GM21723 (cell line): Measurements from ENCODE around the gene GADD45G.
A peak's percentile ranks its signal among the peaks of the same experiment; 100 is the strongest.

Experiments
- ATAC-seq: cut with Tn5 transposase; IDR thresholded peaks from one replicate; pipeline ENCODE4 v1.9.1; 2021; ENCODE audit warnings: mild to moderate bottlenecking, moderate library complexity; ENCODE audit not compliant: unreplicated experiment

GADD45G gene, protein sequence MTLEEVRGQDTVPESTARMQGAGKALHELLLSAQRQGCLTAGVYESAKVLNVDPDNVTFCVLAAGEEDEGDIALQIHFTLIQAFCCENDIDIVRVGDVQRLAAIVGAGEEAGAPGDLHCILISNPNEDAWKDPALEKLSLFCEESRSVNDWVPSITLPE

DNA sequence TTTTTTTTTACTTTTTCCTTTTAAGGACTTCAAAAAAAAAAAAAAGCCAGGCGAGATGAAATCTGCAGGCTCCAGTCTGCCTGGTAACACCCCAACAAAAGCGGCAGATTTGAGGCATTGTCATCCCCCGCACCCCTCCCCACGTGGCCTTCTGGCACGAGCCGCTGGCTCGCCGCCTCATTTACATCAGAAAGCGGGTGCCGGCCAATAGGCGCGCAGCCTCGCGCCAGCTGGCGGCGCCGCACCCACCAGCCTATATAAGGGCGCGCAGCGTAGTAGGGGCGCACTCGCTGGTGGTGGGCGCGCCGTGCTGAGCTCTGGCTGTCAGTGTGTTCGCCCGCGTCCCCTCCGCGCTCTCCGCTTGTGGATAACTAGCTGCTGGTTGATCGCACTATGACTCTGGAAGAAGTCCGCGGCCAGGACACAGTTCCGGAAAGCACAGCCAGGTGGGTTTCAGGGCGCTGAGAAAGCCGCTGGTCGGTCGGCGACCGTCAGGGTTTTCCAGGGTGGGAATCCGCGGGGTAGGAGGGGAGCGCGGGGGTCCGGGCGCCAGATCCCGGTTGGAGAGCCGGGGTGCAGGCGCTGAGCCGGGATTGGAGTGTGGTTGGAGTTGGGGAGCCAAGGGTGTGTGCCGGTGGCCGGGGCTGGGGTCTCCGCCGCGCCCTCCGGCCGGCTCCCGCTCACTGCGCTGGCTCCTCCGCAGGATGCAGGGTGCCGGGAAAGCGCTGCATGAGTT lies at the start of gene GADD45G:
GADD45G (plus strand) TSS at position 284 of the 736 bp plus-strand sequence; CDS start at position 394, 110 bp downstream.
- ATAC-seq: peak; percentile 65

DNA sequence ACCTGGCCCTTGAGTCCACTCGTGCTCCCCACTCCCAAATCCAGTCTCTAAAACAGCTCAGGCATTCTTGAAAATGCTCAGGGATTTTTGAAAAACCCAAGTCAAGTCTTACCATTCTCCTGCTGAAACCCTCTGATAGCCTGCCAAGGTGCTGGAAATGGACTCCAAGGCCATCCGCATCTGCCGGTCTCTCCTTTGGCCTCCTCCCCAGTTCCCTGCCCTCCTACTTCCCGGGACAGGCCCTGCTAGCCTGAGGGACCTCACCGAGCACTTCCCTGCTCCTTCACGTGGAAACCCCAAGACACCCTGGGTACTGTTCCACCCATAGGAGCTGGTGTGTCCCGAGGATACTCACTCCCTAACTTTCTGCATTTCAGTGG lies 49.8 kb upstream of the GADD45G start:
- no peak for ATAC-seq

DNA sequence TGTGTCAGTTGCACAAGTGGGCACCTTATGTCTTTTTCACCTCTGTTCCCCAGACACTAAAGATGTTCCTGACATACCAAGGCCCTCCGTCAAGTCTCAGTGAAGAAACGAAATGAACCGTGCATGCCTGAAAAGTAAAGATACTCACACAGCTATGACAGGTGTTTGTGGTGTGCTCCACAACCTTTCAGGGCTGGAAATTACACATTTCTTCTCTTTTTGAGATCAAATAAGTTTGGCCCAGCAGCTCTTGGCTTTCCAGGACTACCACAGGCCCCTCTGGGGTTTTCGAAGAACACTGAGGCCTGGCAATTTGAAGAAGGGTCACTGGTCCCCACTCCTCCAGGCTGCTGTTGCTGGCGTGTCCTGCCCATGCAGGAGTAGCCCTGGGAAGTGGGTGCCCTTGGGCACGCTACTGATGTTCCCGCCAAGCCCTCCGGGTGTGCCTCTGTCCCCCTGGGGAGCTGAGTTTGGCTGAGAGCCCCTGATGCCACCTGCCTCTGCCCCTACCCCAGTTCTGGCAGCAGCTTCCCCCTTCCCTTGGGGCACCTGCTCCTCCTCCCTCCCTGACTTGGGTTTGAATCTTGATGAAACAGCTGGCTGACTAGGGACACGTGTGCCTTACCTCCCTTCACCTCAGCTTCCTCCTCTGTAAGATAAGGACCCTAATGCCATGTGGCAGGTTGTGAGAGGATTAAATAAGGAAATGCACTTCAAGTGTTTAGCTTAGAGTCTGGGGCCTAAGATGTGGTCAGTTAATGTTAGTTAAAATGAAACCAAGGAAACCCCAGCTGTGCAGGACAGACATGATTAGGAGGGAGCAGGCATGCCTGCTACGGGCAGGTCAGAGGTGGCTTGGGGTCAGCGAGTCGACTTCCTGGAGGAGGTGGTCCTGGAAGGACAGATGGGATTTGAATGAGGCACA lies 49.1 kb upstream of the GADD45G start:
- peak; percentile 77 for ATAC-seq

DNA sequence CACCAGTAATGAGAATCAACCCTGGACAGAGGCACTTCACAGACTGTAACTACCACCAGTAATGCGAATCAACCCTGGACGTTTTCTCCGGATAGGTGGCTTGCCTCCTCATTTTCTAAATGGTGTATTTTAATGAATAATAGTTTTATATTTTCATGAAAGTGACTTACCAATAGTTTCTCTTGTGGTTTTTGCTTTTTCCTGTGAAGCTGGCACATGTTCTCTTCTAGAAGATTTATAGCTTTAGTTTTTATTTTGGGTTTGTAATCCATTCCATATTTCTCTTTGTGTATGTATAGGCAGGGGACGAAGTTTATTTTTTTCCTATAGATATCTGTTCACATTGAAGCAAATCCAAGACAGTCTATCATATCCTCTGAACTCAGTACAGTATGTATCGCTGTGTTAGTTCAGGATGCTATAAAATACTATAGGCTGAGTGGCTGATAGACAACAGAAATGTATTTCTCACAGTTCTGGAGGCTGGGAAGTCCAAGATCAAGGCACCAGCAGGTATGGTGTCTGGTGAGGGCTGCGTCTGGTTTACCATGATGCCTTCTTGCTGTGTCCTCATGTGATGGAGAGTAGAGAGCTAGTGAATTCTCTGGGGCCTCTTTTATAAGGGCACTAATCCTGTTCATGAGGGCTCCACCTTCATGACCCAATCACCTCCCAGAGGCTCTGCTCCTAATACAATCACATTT lies 46.5 kb upstream of the GADD45G start:
- ATAC-seq: no peak

DNA sequence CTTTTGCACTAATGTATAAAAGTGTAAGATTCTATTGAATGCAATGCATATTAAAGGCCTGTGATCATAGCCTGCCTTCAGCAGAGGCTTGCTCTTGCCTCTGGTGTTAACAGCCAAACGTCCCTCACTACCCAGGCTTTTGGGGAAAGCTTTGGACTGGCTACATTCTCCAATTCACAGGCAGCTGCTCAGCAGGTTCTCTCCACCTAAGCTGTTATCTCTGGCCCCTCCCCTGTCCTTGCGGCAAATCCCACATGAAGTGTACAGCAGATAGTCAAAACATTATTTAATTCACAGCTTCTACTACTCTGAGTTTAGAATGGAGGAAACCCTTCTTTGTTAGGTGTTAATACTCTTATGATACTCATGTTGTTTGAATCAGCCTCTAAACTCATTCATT lies 45.9 kb upstream of the GADD45G start:
- no peak for ATAC-seq

DNA sequence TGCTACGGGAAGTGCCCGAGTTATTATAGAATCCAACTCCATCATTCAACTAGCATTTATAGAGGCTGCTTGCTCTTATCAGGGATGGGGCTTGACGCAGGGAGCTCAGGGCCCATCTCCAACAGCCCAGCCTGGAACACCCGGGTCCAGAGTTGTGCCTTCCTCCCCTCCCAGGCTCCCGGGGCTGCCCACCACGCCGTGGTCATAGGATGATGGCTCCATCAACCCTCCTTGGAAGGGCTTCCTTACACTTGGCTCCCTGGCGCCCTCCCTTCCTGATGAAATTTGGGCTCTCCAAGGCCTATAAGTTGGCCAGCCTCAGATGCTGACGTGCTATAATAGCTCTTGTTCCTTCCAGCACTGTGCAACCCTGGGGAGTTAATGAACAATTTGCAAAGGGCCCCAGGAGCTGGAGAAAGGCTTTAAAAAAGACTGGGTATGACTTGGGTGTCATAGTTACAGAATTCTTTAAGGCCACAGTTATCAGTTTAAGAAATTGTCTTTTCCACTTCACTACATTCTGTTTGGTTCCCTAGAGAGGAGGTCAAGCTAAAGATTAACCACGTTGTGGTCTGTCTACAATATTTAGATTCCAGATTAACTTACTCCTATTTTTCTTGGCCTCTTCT lies 42.5 kb upstream of the GADD45G start:
- ATAC-seq: no peak

DNA sequence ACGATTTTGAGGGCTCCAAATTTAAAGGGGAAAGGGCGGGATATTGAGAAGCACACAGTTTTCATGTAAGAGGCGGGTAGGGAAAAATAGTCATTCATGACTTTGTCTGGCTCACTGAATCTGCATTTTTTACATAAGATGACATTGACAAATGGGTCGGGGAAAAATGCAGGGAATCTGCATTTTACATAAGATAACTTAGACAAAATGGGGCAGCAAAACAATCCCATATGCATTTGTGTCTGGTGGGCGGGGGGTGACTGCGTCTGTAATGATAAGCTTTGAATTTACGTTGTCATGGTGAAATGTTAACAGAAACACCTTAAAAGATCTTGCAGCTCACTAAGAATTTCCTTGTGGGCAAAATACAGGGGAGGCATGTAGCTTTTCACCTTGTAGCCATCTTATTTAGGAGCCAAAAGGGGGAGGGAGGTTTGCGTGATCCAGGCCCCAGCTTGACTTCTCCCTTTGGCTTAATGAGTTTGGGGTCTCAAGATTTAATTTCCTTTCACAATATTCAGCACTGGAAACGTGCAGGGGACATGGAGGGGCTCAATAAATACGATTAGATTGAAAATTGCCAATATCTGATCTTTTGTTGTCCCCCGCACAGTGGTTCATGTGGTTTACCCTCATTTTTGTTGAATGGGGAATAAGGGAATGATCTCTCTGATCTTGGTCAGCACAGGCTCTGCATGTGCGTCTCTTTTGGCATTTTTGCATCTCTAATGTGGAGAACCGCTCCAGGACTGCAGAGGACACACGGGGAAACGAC lies 41.1 kb upstream of the GADD45G start:
- ATAC-seq: no peak

DNA sequence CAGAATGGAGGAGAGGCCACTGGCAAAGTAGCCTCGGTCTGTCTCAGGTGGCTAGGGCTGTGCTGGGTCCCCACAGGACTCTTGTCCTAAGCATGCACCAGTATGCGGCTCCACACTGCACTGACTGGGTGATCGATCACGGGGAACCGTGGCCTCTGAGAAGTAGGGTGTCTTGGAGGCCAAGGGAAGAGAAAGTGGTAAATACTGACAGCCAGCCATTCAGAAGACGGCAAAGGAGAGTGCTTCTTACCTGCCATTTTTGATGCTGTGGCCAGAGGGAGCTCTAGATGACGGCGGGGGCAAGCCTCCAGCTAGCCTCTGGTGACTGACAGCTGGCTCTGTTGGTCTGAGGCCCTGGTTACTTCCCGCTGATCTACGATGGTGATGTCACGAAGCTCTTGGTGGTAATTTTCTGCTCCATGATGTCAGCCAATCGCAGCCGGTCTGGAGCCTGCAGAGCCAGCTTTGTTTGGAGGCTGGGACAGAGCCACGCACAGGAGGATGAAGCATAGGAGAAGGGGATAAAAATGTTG lies 40.4 kb upstream of the GADD45G start:
- ATAC-seq: no peak

DNA sequence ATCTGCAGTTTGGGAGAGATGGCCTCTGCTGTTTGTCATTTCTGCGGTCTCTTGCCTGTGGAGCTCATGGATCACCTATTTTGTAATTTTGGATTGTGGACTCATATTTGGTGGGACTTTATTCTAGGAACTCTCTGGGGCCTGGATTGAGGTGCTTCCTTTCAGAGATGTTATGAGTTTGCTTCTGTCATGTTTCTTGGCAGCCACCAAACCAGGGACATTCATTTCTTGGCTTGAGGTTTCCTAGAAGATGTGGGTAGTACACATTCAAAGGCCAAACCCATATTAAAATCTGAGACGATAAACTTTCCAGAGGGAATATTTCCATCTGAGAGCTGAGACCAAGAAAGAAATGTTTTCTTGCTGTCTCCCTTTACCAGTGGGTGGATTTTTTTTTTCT lies 37.2 kb upstream of the GADD45G start:
- ATAC-seq: no peak

DNA sequence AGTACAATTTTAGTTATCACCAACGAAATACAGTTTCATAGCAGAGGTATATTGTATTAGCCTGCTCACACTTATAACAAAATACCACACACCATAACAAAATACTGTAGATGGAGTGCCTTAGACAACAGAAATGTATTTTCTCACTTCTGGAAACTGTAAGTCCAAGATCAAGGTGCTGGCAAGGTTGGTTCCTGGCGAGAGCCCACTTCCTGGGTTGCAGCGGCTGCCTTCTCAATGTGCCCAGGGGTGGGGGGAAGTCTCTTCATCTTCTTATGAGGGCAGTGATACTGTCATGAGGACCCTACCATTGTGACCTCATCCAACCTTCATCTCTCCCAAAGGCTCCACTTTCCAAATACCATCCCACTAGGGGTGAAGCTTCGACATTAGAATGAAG lies 30.5 kb upstream of the GADD45G start:
- no peak for ATAC-seq

DNA sequence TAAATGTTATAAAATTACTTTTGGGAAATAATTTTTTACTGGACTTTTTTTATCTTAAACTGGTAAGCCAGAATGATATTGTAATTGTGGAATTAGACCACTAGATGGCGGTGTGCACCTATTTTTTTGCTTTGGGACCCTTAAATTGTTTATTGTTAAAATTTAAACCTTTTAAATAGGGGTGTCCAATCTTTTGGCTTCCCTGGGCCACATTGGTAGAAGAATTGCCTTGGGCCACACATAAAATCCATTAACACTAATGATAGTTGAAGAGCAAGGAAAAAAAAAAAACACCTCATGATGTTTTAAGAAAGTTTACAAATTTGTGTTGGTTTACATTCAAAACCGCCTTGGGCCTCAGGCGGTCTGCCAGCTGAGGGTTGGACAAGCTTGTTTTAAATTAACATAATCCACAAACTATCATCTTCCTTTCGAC lies 28.4 kb upstream of the GADD45G start:
- no peak for ATAC-seq

DNA sequence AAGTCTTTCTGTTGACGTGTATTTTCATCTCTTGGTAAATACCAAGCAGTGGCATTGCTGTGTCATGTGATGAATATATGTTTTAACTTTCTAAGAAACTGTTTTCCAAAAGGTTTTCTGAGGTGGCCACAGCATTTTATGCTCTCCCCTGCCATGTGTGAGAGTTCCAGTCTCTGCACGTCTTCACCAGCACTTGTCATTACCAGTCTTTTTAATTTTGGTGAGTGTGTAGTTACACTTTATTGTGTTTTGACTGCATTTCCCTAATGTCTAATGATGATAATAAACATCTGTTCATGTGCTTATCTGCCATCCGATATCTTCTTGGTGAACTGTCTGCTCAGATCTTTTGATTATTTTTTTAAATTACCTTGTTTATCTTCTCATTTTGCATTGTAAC lies 27.4 kb upstream of the GADD45G start:
- ATAC-seq: no peak

DNA sequence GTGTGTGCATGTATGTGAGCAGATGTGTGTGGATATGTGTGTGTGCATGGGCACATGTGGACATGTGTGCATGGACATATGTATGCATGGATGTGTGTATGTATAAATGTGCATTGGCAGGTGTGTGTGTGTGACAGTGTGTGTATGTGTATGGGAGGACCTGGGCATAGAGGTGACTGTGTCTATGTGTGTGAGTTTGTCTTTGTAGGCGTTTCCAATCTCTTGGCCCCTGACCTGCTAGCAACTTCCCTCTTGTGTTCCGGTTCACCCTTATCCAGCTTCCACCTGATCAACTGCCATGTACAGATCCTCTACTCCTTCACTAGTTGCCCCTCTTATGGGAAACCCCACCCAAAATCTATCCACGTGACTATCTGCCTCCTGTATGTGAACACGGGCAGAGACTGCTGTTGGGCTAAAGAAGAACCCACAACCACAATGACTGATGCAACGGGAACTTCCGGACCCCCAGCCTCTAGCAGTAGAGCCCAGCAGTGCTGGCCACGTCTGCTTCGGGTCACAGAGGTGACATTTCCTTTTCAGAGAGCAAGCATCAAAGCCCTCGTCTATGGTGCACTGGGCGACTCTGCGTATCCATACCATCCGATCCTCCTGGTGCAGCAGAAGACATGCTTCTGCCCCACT lies 24.9 kb upstream of the GADD45G start:
- ATAC-seq: no peak

DNA sequence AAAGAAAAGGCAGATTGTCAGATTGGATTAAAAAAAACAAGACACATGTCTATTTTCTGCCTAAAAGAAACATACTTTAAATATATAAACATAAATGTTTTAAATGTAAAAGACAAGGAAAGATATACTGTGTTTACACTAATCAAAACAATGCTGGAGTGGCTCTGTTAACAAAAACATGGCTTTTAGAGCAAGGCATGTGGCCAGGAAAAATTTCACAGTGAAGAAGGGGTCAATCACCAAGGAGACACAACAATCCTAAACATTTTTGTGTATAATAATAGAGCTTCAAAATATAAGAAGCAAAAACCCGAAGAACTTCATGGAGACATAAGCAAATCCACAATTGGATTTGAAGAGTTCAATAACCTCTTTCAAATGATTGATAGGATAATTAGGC lies 18.5 kb upstream of the GADD45G start:
- no peak for ATAC-seq

DNA sequence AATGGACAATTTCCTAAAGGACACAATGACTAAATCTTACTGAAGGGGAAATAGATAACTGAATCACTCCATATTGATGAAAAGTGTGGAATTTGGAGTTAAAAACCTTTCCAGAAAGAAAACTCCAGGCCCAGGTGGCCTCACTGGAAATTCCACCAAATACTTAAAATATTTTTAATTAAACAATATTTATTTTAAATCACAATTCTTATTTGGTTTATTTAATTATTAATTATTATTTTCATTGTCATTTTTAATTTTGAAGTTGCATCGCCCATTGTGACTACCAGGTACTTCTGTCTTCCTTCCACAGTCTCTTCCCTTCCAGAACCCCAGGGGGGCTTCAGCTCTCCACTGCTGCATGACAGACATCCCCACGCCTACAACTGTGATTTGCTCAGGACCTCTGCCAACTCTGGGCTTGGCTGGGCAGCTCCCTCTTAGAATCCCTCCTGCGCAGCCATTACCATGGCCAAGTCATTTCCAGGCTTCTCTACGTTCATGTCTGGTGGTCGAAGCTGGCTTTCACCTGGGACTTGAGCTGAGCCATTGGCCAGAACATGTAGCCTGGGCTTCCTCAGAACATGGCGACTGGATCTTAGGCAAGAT lies 16.4 kb upstream of the GADD45G start:
- ATAC-seq: no peak

DNA sequence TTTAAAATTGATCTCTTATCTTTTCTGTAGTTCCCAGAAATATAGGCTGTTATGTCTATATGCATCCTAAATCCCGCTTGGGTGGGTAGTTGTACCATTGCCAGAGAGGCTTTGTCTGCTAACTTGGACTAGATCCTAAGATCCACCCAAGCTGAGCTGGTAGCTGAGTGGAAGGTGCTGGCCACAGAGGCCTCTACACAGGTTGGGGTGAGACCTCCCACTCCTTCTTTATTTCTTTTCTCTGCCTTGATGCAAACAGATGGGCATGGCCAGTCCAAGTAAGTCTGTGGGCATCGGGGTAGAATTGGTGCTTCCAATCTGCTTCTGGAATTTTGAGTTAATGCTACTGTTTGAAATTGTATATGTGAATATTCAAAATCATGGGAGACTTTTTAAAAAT lies 14.4 kb upstream of the GADD45G start:
- no peak for ATAC-seq

DNA sequence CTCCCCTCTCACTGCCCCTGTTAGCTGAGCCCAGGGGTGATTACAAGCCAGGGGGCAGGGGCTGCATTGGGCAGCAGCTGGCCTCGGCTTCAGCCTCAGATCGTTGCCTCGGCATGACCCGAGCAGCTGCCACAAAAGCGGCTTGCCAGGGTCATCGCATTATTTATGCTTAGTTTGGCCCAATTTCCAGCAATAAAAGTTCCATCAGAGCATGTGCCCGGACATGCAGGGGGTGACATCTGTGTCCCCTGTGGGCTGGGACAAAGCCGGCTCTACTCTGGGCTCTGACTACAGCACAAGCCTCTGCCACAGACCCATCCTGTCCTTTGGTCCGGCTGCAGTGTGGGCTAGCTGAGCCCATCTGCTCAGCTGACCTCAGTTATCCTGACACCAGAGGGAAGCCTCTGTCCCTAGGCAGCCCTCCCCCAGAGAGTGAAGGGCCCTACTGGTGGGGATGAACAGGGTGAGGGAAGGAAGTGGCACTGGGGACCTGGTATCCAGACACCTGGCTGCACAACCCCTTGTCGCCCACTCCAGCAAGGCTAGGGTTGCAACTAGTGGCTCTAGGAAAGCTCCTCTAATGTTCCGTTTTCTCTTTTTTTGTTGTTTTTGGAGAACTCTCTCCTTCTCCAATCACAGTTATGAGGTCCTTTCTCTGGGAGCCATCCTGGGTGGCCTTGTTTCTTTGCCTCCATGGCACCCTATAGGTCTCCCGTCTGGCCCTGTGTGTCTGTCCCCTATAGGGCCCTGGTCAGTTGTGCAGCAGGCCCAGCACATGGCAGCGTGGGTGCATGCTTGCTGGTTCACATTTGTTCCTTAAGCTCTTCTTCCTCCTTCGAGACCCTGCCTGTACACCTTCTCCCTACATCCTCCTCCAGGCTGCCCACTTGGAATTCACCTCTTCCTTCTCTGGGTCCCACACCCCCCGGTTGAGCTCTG lies 13.3 kb upstream of the GADD45G start:
- no peak for ATAC-seq
